HG03571 (cell line): ENCODE results near the gene CGRRF1.

Experiments used
- ATAC-seq: cut with Tn5 transposase; IDR thresholded peaks from one replicate; pipeline ENCODE4 v1.9.1; 2021; ENCODE audit not compliant: unreplicated experiment

Gene CGRRF1

GRCh38 chr14:54509546-54510501 lies at the start of gene CGRRF1:
Gene CGRRF1, plus strand, starts transcription at chr14:54509906. Its CDS starts 54 bp downstream, at chr14:54509960.
- peak; percentile 99 for ATAC-seq

GRCh38 chr14:54462048-54462447 lies 47.7 kb upstream of the CGRRF1 start:
- no peak for ATAC-seq

- no peak for ATAC-seq
Measured at GRCh38 chr14:54465654-54466053, 44.1 kb upstream of the CGRRF1 start.

GRCh38 chr14:54467280-54467679 lies 42.4 kb upstream of the CGRRF1 start:
- ATAC-seq: no peak

GRCh38 chr14:54470701-54471100 lies 39.0 kb upstream of the CGRRF1 start:
- no peak for ATAC-seq

- ATAC-seq: no peak
Measured at GRCh38 chr14:54471641-54472040, 38.1 kb upstream of the CGRRF1 start.

- ATAC-seq: no peak
Measured at GRCh38 chr14:54472315-54472714, 37.4 kb upstream of the CGRRF1 start.

- no peak for ATAC-seq
Measured at GRCh38 chr14:54474232-54474793, 35.4 kb upstream of the CGRRF1 start.

- no peak for ATAC-seq
Measured at GRCh38 chr14:54475187-54475899, 34.4 kb upstream of the CGRRF1 start.

- no peak for ATAC-seq
Measured at GRCh38 chr14:54475911-54476310, 33.8 kb upstream of the CGRRF1 start.

GRCh38 chr14:54478636-54479215 lies 31.0 kb upstream of the CGRRF1 start:
- ATAC-seq: no peak

GRCh38 chr14:54480830-54481562 lies 28.7 kb upstream of the CGRRF1 start:
- ATAC-seq: no peak

GRCh38 chr14:54481695-54482094 lies 28.0 kb upstream of the CGRRF1 start:
- ATAC-seq: no peak

GRCh38 chr14:54483073-54483745 lies 26.5 kb upstream of the CGRRF1 start:
- ATAC-seq: no peak

- no peak for ATAC-seq
Measured at GRCh38 chr14:54483846-54484245, 25.9 kb upstream of the CGRRF1 start.

GRCh38 chr14:54486685-54487084 lies 23.0 kb upstream of the CGRRF1 start:
- ATAC-seq: no peak

- ATAC-seq: no peak
Measured at GRCh38 chr14:54487771-54488170, 21.9 kb upstream of the CGRRF1 start.

GRCh38 chr14:54488318-54488645 lies 21.4 kb upstream of the CGRRF1 start:
- no peak for ATAC-seq

GRCh38 chr14:54488646-54489317 lies 20.9 kb upstream of the CGRRF1 start, which contains the start of gene GMFB:
Gene GMFB, minus strand, starts transcription at chr14:54488980. Its CDS starts 53 bp downstream, at chr14:54488927.
- ATAC-seq: peak; percentile 87

- peak; percentile 1 for ATAC-seq
Measured at GRCh38 chr14:54489318-54489683, 20.4 kb upstream of the CGRRF1 start.
